NCI-H128 (cell line): Measurements from ENCODE around the gene PLCB4.
A peak's percentile ranks its signal among the peaks of the same experiment; 100 is the strongest.

Source experiments
- DNase-seq: peaks from one replicate; lab custom pipeline; 2025; ENCODE audit not compliant: unreplicated experiment; lab: John Stamatoyannopoulos, UW

PLCB4 gene

GRCh38 chr20:9508696-9509178 is 439.9 kb downstream of the PLCB4 start:
- DNase-seq = no peak

- no peak for DNase-seq
Measured at GRCh38 chr20:9509246-9509645, 440.4 kb downstream of the PLCB4 start.

DNA sequence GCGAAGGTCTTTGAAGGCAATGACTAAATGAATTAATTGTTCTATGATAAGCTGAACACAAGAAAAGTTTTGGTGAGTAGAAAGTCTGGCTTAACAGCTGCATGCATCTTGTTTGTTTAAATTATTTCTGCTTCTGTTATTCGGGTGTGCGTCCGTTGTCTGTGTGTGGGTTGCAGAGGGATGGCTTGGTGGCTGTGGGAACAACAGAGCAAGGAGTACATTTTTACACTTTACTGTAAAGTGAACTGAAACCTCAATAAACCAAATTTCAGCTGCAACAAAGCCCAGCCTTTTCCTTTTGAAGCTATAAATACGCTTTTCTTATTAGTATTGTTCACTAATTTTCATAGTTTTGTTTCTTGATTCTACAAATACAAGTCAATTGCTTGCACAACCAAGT is 442.0 kb downstream of the PLCB4 start:
- DNase-seq = no peak

DNA sequence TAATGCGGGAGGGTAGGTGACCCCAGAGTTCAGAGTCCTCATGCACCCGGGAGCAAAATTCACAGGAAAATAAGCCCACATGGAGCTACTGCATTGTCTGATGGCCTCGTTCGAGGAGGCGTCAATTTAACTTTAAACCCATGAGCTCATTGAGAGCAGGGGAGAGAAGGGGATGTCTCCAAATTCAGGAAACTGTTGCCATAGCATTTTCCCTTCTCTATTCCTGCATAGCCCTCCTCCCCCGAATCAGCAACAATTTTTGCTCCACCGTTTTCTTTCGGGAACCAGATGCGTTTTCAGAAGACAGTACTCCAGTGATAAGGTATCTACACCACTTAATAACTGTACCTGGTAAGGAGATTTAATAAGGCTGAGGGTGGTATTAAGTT is 445.2 kb downstream of the PLCB4 start:
- no peak for DNase-seq

DNA sequence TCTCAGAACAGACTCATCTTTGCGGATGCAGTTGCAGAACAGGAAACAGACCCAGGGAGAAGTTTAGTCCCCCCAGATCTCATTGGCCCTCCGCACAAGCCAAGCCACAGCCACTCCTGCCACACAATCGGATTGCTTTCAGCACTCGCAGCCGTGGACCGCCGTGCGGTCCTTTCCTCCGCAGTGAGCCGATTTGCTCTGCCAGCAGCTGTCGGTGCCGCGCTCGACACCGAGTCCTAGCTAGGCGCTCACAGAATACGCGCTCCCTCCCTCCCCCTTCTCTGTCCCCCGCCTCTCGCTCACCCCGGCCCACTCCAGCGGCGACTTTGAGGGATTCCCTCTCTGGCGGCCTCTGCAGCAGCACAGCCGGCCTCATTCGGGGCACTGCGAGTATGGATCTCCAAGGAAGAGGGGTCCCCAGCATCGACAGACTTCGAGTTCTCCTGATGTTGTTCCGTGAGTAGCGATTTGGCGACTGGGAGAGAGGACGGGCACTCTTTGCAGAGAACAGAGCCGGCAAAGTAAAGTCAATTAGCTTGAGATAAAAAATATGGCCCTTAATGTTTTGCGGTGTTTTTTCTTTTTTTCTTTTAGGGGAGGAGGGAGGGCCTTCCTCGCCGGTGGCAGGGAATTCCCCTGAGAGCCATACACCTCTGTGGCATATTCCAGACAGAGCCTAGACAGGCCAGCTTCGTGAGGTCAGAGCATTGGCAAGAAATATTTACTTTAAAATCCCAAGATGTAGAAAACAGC is 445.8 kb downstream of the PLCB4 start, which contains the start of gene LAMP5:
Gene LAMP5, plus strand, starts transcription at position 130 of the 753 bp plus-strand sequence. Its CDS starts 263 bp downstream, at position 393.
- DNase-seq = peak; percentile 21

- DNase-seq = no peak
Measured at GRCh38 chr20:9515214-9515585, 446.3 kb downstream of the PLCB4 start.

- no peak for DNase-seq
Measured at GRCh38 chr20:9515741-9516233, 446.9 kb downstream of the PLCB4 start.

- DNase-seq = no peak
Measured at GRCh38 chr20:9516234-9516871, 447.5 kb downstream of the PLCB4 start.

DNA sequence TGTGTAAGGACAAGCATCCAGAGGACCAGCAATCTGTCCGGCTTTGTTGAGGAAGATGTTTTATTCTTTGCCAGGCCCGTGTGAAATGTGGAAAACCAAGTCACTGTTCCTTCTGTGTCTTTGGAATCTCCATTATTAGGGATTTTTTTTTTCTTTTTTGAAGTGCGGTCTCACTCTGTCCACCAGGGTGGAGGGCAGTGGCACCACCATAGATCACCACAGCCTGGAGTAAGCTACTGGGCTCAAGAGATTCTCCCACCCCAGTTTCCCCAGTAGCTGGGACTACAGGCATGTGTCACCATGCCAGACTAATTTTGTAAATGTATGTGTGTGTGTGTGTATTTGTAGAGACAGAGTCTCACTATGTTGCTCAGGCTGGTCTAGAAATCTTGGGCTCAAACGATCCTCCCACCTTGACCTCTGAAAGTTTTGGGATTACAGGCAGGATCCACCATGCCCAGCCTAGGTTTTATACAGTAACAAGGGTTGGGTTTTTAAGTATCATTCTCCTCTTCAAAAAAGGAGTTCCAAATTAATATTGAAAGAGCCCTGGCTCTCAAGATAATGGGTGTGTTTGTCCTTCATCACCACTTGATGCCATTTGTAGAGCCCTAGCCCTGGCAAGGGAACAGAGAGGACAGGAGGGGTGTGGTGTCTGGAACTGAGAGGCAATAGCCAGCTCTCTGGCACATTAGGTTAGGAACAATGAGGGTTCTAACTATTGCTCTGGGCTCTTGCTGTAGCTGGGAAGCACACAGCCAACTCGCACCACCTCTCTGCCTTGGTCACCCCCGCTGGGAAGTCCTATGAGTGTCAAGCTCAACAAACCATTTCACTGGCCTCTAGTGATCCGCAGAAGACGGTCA is 448.6 kb downstream of the PLCB4 start:
- no peak for DNase-seq

- DNase-seq = no peak
Measured at GRCh38 chr20:9518576-9519175, 449.8 kb downstream of the PLCB4 start.

GRCh38 chr20:9520086-9520485 is 451.2 kb downstream of the PLCB4 start:
- no peak for DNase-seq

- DNase-seq = no peak
Measured at GRCh38 chr20:9523636-9524035, 454.7 kb downstream of the PLCB4 start.
